RKO (cell line): ENCODE results near the gene PPP6R2.

Source experiments
- DNase-seq: peaks from one replicate; pipeline ENCODE4 v3.0.0-alpha.2; 2016; ENCODE audit warnings: low spot score

The PPP6R2 gene

DNA sequence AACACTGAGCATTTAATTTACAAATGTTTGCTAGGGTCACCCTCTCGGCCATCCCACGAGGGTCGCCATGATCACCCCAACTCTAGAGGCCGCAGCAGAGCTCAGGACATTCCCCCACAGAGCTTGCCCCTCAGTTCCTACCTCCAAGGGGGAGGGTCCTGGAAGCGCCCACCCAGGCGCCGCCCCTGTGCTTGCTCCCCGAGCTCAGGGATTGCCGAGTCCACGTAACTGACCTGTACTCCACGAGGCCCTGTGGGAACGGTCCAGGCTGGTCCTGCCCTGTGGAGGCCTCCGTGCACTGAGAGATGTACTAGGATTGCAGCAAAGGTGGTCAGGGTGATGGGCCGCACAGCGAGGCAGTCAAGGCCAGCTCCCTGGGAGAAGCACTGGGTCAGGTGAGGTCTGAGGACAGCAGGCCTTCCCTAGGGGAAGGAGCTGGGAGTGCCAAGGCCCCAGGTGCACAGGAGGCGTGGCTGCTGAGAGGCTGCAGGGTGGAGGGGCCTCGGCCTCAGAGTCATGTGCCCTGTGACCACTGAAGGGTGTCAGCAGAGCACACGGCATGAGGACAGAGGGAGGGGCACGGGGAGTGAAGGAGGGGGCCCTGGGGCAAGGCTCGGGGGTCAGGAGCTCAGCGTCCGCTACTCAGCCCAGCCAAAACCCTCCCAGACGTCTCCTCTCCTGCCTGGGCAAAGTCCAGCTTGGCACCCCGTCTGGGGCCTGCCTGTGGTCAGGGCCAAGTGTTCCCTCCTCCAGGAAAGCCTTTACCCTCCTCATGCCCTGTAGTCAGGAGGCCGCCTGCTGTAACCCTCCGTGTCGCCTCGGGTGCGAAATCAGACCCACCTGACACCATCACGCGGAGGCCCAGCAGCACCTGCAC, 141.1 kb downstream of the PPP6R2 start:
- no peak for DNase-seq

DNA sequence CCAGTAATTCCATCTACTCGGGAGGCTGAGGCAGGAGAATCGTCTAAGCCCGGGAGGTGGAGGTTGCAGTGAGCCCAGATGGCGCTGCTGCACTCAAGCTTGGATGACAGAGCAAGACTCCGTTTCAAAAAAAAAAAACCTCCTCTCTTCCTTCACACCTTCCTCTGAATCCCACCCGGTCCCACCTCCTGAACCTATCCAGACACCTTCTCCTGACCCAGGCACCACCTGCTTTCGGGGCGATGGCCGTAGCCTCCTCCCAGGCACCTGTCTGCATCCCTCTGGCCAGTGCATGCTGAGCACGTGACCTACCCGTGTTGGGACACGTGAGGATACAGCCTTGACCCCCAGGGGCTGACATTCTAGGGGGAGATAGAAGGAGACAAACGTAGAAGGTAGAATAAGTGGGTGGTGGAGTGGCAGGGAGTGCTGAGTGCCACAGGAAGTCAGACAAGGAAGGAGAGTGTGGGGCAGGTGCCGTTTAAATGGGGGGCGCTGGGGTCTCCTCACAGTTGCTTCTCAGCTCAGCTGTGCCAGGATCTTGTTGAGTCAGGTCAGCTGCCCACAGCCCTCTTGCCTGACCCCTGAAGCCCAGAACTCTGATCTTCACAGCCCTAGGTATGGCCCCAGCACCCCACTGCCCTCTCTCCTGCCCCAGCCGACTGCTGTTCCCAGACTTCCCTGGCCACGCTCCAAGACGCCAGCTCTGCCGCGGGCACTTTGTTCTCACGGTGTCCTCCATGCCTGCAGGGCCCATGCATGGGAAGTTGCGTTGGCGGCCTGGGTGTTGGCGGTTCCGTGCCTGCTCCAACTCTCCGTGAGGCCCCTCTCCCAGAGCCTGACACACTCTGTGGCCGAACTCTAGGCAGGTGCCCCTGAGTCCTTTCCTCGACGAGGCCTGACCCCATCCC, 142.3 kb downstream of the PPP6R2 start:
- DNase-seq = no peak

DNA sequence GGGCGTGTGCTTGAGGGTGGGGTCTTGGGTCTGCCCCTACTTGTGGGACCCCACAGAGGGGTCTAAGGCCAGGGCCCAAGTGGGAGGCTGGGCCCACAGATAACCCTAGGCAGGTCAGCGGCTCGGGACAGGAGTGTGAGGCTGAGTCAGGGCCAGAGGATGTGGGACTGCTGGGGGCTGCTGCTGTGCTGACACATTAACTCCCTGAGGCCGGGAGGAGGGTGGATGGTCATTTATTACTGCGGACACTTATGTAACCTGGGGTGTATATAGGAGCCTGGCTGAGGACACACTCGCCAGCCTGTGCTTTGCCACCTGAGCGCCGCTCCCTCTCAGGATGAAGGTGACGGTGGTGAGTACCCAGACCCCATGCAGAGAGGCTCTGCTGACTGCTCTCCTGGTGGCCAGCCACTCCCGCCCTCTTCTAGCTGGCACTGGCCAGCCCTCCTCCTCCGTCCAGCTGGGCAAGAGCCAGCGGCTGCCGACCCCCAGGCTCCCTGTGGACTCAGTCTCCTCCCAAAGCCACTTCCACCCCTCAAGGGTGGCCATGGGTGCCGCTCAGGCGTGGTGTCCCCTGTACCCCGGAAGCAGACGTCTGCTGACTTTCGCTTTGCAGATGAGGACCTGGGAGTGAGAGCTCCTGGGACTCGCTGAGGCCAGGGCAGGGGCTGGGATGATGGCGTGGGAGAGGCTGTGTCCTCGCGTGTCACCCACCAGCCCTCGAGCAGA, 143.6 kb downstream of the PPP6R2 start, which contains the start of gene MIOX:
TSS of gene MIOX (plus strand) at position 299 of the 729 bp plus-strand sequence. CDS start at position 338, 39 bp downstream.
- no peak for DNase-seq

DNA sequence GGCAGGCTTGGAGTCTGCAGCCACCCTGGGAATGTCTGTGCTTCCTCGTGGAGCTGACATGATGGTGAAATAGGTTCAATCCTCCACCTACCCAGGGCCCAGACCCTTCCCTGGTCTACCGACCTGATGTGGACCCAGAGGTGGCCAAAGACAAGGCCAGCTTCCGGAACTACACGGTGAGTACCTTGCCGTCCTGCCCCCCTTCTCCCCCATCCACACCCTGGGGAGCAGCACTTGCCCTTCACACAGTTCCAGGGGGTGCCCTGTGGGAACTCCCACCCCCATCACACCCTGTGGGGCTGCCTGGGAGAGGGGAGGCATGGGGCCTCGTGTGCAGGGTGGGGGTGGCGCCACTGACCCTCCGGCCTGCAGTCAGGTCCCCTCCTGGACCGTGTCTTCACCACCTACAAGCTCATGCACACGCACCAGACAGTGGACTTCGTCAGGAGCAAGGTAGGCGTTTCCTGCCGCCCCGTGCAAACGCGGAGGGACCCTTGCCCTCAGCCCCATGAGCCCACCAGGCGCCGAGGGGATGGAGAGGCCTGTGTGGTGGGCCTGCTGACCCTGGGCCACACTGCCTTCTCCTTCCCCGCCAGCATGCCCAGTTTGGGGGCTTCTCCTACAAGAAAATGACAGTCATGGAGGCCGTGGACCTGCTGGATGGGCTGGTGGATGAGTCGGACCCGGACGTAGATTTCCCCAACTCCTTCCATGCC, 144.3 kb downstream of the PPP6R2 start:
- no peak for DNase-seq

DNA sequence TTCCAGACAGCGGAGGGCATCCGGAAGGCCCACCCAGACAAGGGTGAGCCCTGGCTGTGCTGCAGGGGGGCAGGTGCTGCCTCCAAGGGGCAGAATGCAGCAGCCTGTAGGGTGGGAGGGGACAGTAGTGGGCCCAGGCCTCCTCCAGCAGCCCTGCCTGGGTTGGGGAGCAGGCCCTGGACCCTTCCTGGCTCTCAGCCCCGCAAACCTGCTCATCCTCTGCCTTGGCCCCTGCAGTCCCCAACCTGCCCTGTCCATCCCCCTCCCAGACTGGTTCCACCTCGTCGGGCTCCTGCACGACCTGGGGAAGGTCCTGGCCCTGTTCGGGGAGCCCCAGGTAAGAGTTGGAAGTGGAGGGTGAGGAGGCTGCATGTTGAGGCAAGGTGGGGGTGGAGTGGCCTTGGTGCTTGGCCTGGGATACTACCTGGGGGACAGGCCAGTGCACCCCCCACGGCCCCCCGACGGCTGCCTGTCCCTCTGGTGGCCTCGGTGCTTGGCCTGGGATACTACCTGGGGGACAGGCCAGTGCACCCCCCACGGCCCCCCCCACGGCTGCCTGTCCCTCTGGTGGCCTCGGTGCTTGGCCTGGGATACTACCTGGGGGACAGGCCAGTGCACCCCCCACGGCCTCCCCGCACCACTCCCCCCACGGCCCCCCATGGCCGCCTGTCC, 145.0 kb downstream of the PPP6R2 start:
- no peak for DNase-seq

DNA sequence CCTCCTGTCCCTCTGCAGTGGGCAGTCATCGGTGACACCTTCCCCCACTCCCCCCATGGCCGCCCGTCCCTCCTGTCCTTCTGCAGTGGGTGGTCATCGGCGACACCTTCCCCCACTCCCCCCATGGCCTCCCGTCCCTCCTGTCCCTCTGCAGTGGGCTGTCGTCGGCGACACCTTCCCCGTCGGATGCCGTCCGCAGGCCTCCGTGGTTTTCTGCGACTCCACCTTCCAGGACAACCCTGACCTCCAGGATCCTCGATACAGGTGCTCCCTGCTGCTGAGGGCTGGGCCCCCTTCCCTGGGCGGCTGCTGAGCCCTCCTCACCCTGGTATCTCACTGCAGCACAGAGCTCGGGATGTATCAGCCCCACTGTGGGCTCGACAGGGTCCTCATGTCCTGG, 145.8 kb downstream of the PPP6R2 start:
- DNase-seq = no peak

DNA sequence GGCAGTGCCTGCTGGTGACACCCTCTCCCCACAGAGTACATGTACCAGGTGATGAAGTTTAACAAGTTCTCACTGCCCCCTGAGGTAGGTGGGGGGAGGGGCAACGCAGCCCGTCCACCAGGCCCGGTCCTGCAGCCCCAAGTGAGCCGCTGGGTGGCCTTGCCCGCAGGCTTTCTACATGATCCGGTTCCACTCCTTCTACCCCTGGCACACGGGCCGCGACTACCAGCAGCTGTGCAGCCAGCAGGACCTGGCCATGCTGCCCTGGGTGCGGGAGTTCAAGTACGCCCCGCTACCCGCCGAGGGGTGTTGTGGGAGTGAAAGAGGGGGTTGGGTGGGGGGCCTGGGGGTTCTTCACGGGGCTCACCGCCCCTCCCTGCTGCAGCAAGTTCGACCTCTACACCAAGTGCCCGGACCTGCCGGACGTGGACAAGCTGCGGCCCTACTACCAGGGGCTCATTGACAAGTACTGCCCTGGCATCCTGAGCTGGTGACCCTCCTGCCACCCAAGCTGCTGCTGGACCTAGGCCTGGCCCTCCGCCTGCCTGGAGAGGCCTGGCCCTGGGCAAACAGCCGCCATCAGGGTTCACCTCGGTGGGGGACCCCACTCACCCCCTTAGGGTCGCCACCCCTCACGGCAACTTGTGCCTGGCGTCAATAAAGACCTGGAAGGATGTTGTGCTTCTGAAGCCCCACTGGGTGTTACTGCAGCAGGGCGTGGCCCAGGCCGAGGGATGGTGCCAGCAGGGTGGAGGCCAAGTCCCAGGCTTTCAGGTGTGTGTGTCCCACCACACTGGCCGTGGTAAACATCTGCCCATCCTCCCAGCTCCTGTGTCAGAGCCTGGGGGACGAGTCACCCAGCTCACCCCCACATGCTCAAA, 146.5 kb downstream of the PPP6R2 start:
- DNase-seq = no peak

DNA sequence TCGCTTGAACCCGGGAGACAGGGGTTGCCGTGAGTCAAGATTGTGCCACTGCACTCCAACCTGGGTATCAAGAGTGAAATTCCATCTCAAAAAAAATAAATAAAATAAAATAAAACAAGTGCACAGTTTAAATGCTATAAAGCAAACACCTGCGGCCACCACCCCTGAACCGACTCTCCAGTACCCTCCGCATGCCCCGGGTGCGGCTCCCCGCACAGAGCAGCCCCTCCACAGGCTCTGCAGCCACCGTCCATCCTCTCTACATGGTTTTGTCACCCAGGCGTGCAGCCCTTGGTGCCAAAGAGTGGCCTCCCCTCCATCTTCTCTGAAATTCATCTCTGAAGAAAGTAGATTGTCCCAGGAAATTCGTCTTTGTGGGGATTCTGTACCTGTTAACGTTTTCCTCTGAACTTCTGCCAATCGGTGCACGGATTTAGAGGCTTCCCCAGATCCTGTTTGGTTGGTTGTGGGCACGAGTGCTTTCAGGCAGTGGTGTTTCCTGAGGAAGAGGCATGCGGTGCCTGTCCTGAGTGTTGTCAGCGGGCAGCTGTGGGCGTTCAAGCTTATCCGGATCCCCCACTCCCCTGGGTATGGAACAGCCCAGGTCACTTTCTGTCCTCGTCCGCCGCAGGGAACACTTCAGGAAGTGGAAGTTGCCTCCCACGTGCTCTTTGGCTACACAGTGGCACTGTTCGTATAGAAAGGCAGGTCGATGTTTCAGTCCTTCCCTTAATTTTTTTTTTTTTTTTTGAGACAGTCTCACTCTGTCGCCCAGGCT, 147.6 kb downstream of the PPP6R2 start:
- DNase-seq = no peak
